Measurements from ENCODE around the gene TGFBR2. TPM values are rescaled to one million over a fixed set of nuclear protein-coding genes. Genes with fewer than 3 reads are reported as not detected.
A peak's percentile ranks its signal among the peaks of the same experiment; 100 is the strongest.

TGFBR2 gene
- polyA plus RNA-seq, 1 of the 3 experiments (the other 2 are of a cell fraction), result 48.3 TPM

DNA sequence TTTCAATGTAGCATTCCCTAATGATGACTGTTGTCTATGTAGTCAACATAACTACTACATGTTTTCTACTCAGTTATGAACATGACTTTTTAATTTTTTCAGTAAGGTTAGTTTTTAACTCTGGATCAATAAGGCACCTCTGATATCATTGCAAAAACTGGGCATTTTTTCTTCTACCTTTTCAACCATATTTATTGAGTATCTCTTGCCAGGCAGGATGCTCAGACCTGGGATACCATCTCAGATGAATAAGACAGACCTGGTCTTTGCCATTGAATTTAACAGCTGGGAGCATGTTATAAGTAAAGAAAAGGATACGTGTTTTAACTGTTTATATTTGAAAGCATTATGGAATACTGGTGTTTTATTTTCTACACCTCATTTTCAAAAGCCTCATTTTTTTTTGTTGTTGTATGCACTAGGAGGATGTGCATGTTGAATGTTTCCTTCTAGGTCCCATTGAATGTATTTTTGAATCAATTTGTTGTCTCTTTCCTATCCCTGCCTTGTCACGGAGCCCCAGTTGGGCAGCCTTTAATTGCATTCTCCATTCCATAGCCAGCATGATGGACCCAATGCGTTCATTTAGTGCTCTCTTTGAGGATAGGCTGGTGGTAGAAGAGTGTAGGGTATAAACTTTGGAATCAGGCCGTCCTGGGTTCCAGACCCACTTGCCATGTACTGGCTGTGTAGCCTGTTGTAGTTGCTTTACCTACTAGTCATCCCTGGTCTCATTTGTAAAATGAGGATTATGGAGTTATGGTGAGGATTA is 3.7 kb downstream of the TGFBR2 start:
- TF ChIP-seq FOSL2 (IDR thresholded peaks at IDR 0.05; ENCODE audit: borderline replicate concordance, low read depth) (no peak), RCOR1 (IDR thresholded peaks at IDR 0.05; ENCODE audit: low read length) (no peak)
- peak overlapping the region in 1 of 2 experiments; percentile 48; a peak in 1 of 4 replicates for H3K27ac ChIP-seq (ENCODE audit: low read depth in 2 of 2, low read length in 1 of 2)
- peaks cover 85% of the 10 kb centered on the region for H3K79me2 ChIP-seq (ENCODE audit: insufficient read depth)
- H3K4me2 ChIP-seq, result peak overlapping the region; percentile 71
- H3K36me3 ChIP-seq (replicated peaks in 1 of 2; ENCODE audit: control insufficient read depth in 1 of 2, insufficient read depth in 2 of 2, low read length in 1 of 2), result peaks cover 0 to 15% of the 10 kb centered on the region in 2 experiments
- no peak overlapping the region for H3K9ac ChIP-seq
- ChIA-PET CTCF (interaction anchor here (1.0 to 1.1 kb wide), 2 partner anchors 12 to 19 kb away, joined by 3 read pairs; no protein-coding TSS in a partner anchor), POLR2A (no interaction called here)
- WGBS (ENCODE audit: low lambda C conversion rate), result 88% methylated on average over 4 of the region's 4 CpGs
- H3K4me1 ChIP-seq (ENCODE audit: control insufficient read depth in 1 of 2, insufficient read depth in 2 of 2, low read depth in 1 of 2, low read length in 1 of 2), result peaks cover 4 to 55% of the 10 kb centered on the region in 2 experiments
- H4K20me1 ChIP-seq (ENCODE audit: insufficient read depth), result peaks cover 41% of the 10 kb centered on the region
- H3K9me3 ChIP-seq, result no peaks in the 10 kb centered on the region
- H3K9me2 ChIP-seq, result no peaks in the 10 kb centered on the region
- peak overlapping the region in 1 of 2 experiments; percentile 59; a peak in 2 of 4 replicates for H3K4me3 ChIP-seq (ENCODE audit: low read depth in 2 of 2, low read length in 1 of 2)
- H3K27me3 ChIP-seq (ENCODE audit: insufficient read depth), result no peaks in the 10 kb centered on the region
- DNase-seq, result no peak
- H3F3A ChIP-seq (replicated peaks; ENCODE audit: insufficient read depth), result peaks cover 33% of the 10 kb centered on the region
- no peak overlapping the region for H2AFZ ChIP-seq (ENCODE audit: low read depth)

DNA sequence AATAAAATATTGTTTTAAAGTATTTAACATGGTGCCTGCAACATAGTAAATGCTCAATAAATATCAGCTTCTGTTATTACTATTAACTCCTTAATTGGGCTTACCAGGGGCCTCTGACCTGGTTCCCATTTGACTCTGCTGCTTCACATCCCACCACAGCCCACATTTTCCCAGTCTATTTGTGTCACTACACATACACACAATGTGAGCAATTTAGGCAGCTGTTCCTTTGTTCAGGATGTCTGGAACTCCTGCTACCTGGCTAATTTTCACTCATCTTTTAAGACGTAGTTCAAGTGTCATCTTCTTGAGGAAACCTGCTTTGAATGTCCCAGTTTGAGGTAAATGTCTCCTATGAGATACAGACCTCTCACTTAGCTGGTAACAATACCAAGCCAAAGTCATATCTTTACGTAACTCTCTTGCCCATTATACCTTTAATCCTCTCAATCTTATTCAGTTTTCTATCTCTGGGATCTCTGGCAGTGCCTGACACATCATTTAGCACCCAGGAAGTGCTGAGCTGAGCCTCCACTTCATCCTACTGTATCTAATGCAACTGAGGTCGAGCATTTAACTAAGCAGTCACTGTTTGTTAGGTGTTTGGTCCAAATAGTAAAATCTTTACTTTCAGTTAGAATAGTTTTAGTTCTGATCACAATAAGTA is 4.4 kb downstream of the TGFBR2 start:
- ChIA-PET CTCF (interaction anchor here (1.0 to 1.1 kb wide), 2 partner anchors 12 to 18 kb away, joined by 3 read pairs; no protein-coding TSS in a partner anchor), POLR2A (no interaction called here)
- H3F3A ChIP-seq (replicated peaks; ENCODE audit: insufficient read depth), result peaks cover 30% of the 10 kb centered on the region
- no peaks in the 10 kb centered on the region for H3K27me3 ChIP-seq (ENCODE audit: insufficient read depth)
- 74% methylated on average over 3 of the region's 3 CpGs for WGBS (ENCODE audit: low lambda C conversion rate)
- H3K36me3 ChIP-seq (replicated peaks in 1 of 2; ENCODE audit: control insufficient read depth in 1 of 2, insufficient read depth in 2 of 2, low read length in 1 of 2), result peaks cover 0 to 15% of the 10 kb centered on the region in 2 experiments
- no peak overlapping the region for H2AFZ ChIP-seq (ENCODE audit: low read depth)
- H3K4me1 ChIP-seq (ENCODE audit: control insufficient read depth in 1 of 2, insufficient read depth in 2 of 2, low read depth in 1 of 2, low read length in 1 of 2), result peaks cover 4 to 59% of the 10 kb centered on the region in 2 experiments
- no peaks in the 10 kb centered on the region for H3K9me2 ChIP-seq
- peak overlapping the region in 1 of 2 experiments; percentile 25; a peak in 1 of 4 replicates for H3K4me3 ChIP-seq (ENCODE audit: low read depth in 2 of 2, low read length in 1 of 2)
- peaks cover 42% of the 10 kb centered on the region for H4K20me1 ChIP-seq (ENCODE audit: insufficient read depth)
- H3K9ac ChIP-seq, result peak overlapping the region; percentile 12; the same call in 1 of the 2 replicates
- H3K4me2 ChIP-seq, result peak overlapping the region; percentile 71; the same call in 1 of the 2 replicates
- no peak for TF ChIP-seq MXI1 (IDR thresholded peaks at IDR 0.05; ENCODE audit: low read depth, low read length)
- TF ChIP-seq YY1 (IDR thresholded peaks at IDR 0.05; ENCODE audit: low read depth), result no peak
- TF ChIP-seq, protein P1, sequence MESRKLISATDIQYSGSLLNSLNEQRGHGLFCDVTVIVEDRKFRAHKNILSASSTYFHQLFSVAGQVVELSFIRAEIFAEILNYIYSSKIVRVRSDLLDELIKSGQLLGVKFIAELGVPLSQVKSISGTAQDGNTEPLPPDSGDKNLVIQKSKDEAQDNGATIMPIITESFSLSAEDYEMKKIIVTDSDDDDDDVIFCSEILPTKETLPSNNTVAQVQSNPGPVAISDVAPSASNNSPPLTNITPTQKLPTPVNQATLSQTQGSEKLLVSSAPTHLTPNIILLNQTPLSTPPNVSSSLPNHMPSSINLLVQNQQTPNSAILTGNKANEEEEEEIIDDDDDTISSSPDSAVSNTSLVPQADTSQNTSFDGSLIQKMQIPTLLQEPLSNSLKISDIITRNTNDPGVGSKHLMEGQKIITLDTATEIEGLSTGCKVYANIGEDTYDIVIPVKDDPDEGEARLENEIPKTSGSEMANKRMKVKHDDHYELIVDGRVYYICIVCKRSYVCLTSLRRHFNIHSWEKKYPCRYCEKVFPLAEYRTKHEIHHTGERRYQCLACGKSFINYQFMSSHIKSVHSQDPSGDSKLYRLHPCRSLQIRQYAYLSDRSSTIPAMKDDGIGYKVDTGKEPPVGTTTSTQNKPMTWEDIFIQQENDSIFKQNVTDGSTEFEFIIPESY (IDR thresholded peaks at IDR 0.05; ENCODE audit: borderline replicate concordance, low read depth), result no peak
- TF ChIP-seq TEAD4 (IDR thresholded peaks at IDR 0.05; ENCODE audit: borderline replicate concordance, insufficient read depth), result no peak
- TF ChIP-seq EP300 (IDR thresholded peaks at IDR 0.05; ENCODE audit: borderline replicate concordance in 1 of 2, low read depth in 1 of 2, low read length in 1 of 2), result no peak
- TF ChIP-seq RCOR1 (IDR thresholded peaks at IDR 0.05; ENCODE audit: low read length), result no peak
- TF ChIP-seq TAF1 (IDR thresholded peaks at IDR 0.05; ENCODE audit: borderline replicate concordance, low read depth, low read length), result no peak
- TF ChIP-seq, protein P2, sequence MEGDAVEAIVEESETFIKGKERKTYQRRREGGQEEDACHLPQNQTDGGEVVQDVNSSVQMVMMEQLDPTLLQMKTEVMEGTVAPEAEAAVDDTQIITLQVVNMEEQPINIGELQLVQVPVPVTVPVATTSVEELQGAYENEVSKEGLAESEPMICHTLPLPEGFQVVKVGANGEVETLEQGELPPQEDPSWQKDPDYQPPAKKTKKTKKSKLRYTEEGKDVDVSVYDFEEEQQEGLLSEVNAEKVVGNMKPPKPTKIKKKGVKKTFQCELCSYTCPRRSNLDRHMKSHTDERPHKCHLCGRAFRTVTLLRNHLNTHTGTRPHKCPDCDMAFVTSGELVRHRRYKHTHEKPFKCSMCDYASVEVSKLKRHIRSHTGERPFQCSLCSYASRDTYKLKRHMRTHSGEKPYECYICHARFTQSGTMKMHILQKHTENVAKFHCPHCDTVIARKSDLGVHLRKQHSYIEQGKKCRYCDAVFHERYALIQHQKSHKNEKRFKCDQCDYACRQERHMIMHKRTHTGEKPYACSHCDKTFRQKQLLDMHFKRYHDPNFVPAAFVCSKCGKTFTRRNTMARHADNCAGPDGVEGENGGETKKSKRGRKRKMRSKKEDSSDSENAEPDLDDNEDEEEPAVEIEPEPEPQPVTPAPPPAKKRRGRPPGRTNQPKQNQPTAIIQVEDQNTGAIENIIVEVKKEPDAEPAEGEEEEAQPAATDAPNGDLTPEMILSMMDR (IDR thresholded peaks at IDR 0.05), result no peak
- TF ChIP-seq SMC3 (IDR thresholded peaks at IDR 0.05; ENCODE audit: low read depth, low read length), result no peak
- TF ChIP-seq, protein P3, sequence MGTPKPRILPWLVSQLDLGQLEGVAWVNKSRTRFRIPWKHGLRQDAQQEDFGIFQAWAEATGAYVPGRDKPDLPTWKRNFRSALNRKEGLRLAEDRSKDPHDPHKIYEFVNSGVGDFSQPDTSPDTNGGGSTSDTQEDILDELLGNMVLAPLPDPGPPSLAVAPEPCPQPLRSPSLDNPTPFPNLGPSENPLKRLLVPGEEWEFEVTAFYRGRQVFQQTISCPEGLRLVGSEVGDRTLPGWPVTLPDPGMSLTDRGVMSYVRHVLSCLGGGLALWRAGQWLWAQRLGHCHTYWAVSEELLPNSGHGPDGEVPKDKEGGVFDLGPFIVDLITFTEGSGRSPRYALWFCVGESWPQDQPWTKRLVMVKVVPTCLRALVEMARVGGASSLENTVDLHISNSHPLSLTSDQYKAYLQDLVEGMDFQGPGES (IDR thresholded peaks at IDR 0.05; ENCODE audit: low read depth, low read length), result no peak
- no peak for TF ChIP-seq FOXM1 (IDR thresholded peaks at IDR 0.05; ENCODE audit: low read depth)
- peaks cover 92% of the 10 kb centered on the region for H3K79me2 ChIP-seq (ENCODE audit: insufficient read depth)
- peak overlapping the region in 1 of 2 experiments; percentile 48; a peak in 2 of 4 replicates for H3K27ac ChIP-seq (ENCODE audit: low read depth in 2 of 2, low read length in 1 of 2)
- H3K9me3 ChIP-seq, result no peaks in the 10 kb centered on the region
- DNase-seq, result no peak
